T-helper 17 cell (primary cell): ENCODE data around the gene MAGI2. TPM values are rescaled to one million over a fixed set of nuclear protein-coding genes. Genes with fewer than 3 reads are reported as not detected.

Experiments used
- ATAC-seq: fragments of 150-1000 bp; cut with Tn5 transposase; 2 replicates; pipeline ENCODE4 v1.10.0; 2021; ENCODE audit warnings: mild to moderate bottlenecking, moderate library complexity
- DNase-seq, 3 donors: peaks; one replicate each; pipeline versions ENCODE4 v3.0.0 to v3.0.0-alpha.2; 2020 to 2021
- H3K9me3 ChIP-seq: one replicate; pipeline ENCODE4 v1.7.0; 2013; ENCODE audit warnings: low read length, mild to moderate bottlenecking; ENCODE audit not compliant: control insufficient read depth, poor library complexity, severe bottlenecking
- H3K27ac Mint-ChIP-seq: one replicate; pipeline ENCODE4 v1.8.0; 2022; ENCODE audit warnings: mild to moderate bottlenecking, moderate library complexity, mixed read lengths
- H3K27me3 Mint-ChIP-seq: one replicate; pipeline ENCODE4 v1.8.0; 2022; ENCODE audit warnings: mixed read lengths
- H3K36me3 Mint-ChIP-seq: one replicate; pipeline ENCODE4 v1.8.0; 2022; ENCODE audit warnings: low read depth, mixed read lengths
- H3K4me1 Mint-ChIP-seq: one replicate; pipeline ENCODE4 v1.8.0; 2022; ENCODE audit warnings: mild to moderate bottlenecking, mixed read lengths
- H3K4me3 Mint-ChIP-seq: one replicate; pipeline ENCODE4 v1.8.0; 2022; ENCODE audit warnings: mild to moderate bottlenecking, moderate library complexity, mixed read lengths
- total RNA-seq, 4 donors: library from RNA in 2 of 4; stranded (reverse) in 2 of 4; gene quantifications; one replicate each; pipeline ENCODE4 v1.2.3 and lab custom pipeline; 2022 to 2026

The MAGI2 gene
- total RNA-seq, 2 donors from 2014 or later: 0.73 TPM; not detected in 1

GRCh38 chr7:78167860-78168259, 1285.6 kb downstream of the MAGI2 start:
- H3K36me3 Mint-ChIP-seq: no peaks in the 10 kb centered on the region
- no peaks in the 10 kb centered on the region for H3K9me3 ChIP-seq
- H3K4me3 Mint-ChIP-seq: no peak overlapping the region
- ATAC-seq: no peak
- H3K27ac Mint-ChIP-seq: no peak overlapping the region
- no peak for DNase-seq
- H3K4me1 Mint-ChIP-seq: peaks cover 6% of the 10 kb centered on the region
- H3K27me3 Mint-ChIP-seq: peaks cover 21% of the 10 kb centered on the region

GRCh38 chr7:78165854-78166253, 1287.6 kb downstream of the MAGI2 start:
- Mint-ChIP-seq H3K27ac (no peak overlapping the region), H3K4me1 (peaks cover 3% of the 10 kb centered on the region), H3K36me3 (no peaks in the 10 kb centered on the region), H3K4me3 (no peak overlapping the region), H3K27me3 (peaks cover 8% of the 10 kb centered on the region)
- H3K9me3 ChIP-seq: no peaks in the 10 kb centered on the region
- ATAC-seq (no peak), DNase-seq (no peak)

GRCh38 chr7:78165454-78165853, 1288.0 kb downstream of the MAGI2 start:
- no peak overlapping the region for H3K4me3 Mint-ChIP-seq
- no peaks in the 10 kb centered on the region for H3K36me3 Mint-ChIP-seq
- DNase-seq (no peak), ATAC-seq (no peak)
- H3K27ac Mint-ChIP-seq: no peak overlapping the region
- peaks cover 8% of the 10 kb centered on the region for H3K27me3 Mint-ChIP-seq
- peaks cover 3% of the 10 kb centered on the region for H3K4me1 Mint-ChIP-seq
- H3K9me3 ChIP-seq: no peaks in the 10 kb centered on the region

- ATAC-seq (no peak), DNase-seq (no peak)
- Mint-ChIP-seq H3K27ac (no peak overlapping the region), H3K4me1 (peaks cover 3% of the 10 kb centered on the region), H3K4me3 (no peak overlapping the region), H3K36me3 (no peaks in the 10 kb centered on the region), H3K27me3 (peaks cover 15% of the 10 kb centered on the region)
- no peaks in the 10 kb centered on the region for H3K9me3 ChIP-seq
Measured at GRCh38 chr7:78164459-78164858, 1289.0 kb downstream of the MAGI2 start.

- Mint-ChIP-seq H3K27me3 (peaks cover 25% of the 10 kb centered on the region), H3K4me1 (peaks cover 3% of the 10 kb centered on the region), H3K36me3 (no peaks in the 10 kb centered on the region), H3K27ac (no peak overlapping the region), H3K4me3 (no peak overlapping the region)
- DNase-seq (no peak), ATAC-seq (no peak)
- no peaks in the 10 kb centered on the region for H3K9me3 ChIP-seq
Measured at GRCh38 chr7:78161781-78162180, 1291.7 kb downstream of the MAGI2 start.

- H3K4me3 Mint-ChIP-seq: no peak overlapping the region
- ATAC-seq (no peak), DNase-seq (no peak)
- H3K4me1 Mint-ChIP-seq: no peaks in the 10 kb centered on the region
- H3K36me3 Mint-ChIP-seq: no peaks in the 10 kb centered on the region
- no peak overlapping the region for H3K27ac Mint-ChIP-seq
- H3K9me3 ChIP-seq: no peaks in the 10 kb centered on the region
- peaks cover 21% of the 10 kb centered on the region for H3K27me3 Mint-ChIP-seq
Measured at GRCh38 chr7:78159545-78159944, 1293.9 kb downstream of the MAGI2 start.

GRCh38 chr7:78153285-78153684, 1300.2 kb downstream of the MAGI2 start:
- no peak overlapping the region for H3K27ac Mint-ChIP-seq
- H3K36me3 Mint-ChIP-seq: no peaks in the 10 kb centered on the region
- H3K27me3 Mint-ChIP-seq: peaks cover 30% of the 10 kb centered on the region
- ATAC-seq: no peak
- no peak for DNase-seq
- H3K4me3 Mint-ChIP-seq: no peak overlapping the region
- H3K4me1 Mint-ChIP-seq: no peaks in the 10 kb centered on the region
- no peaks in the 10 kb centered on the region for H3K9me3 ChIP-seq

- Mint-ChIP-seq H3K4me1 (no peaks in the 10 kb centered on the region), H3K27ac (no peak overlapping the region), H3K36me3 (no peaks in the 10 kb centered on the region), H3K4me3 (no peak overlapping the region), H3K27me3 (peaks cover 47% of the 10 kb centered on the region)
- H3K9me3 ChIP-seq: no peaks in the 10 kb centered on the region
- DNase-seq (no peak), ATAC-seq (no peak)
Measured at GRCh38 chr7:78151229-78151628, 1302.2 kb downstream of the MAGI2 start.

- Mint-ChIP-seq H3K27ac (no peak overlapping the region), H3K4me1 (no peaks in the 10 kb centered on the region)
- no peaks in the 10 kb centered on the region for H3K9me3 ChIP-seq
Measured at GRCh38 chr7:78149787-78150186, 1303.7 kb downstream of the MAGI2 start.

GRCh38 chr7:78148166-78148894, 1305.1 kb downstream of the MAGI2 start:
- H3K4me3 Mint-ChIP-seq: no peak overlapping the region
- no peak overlapping the region for H3K27ac Mint-ChIP-seq
- H3K27me3 Mint-ChIP-seq: peaks cover 52% of the 10 kb centered on the region
- ATAC-seq: no peak
- H3K36me3 Mint-ChIP-seq: no peaks in the 10 kb centered on the region
- H3K4me1 Mint-ChIP-seq: no peaks in the 10 kb centered on the region
- no peak for DNase-seq
- H3K9me3 ChIP-seq: no peaks in the 10 kb centered on the region

More at GRCh38 chr7:78149787-78150186, 1303.7 kb downstream of the MAGI2 start:
- DNase-seq (no peak), ATAC-seq (no peak)
- Mint-ChIP-seq H3K4me3 (no peak overlapping the region), H3K36me3 (no peaks in the 10 kb centered on the region), H3K27me3 (peaks cover 53% of the 10 kb centered on the region)

GRCh38 chr7:78146546-78146945, 1306.9 kb downstream of the MAGI2 start:
- no peak for DNase-seq
- H3K9me3 ChIP-seq: no peaks in the 10 kb centered on the region
- Mint-ChIP-seq H3K4me3 (no peak overlapping the region), H3K27ac (no peak overlapping the region), H3K36me3 (no peaks in the 10 kb centered on the region), H3K27me3 (peaks cover 51% of the 10 kb centered on the region), H3K4me1 (no peaks in the 10 kb centered on the region)
- no peak for ATAC-seq

- no peaks in the 10 kb centered on the region for H3K4me1 Mint-ChIP-seq
Measured at GRCh38 chr7:78143661-78144060, 1309.8 kb downstream of the MAGI2 start.

GRCh38 chr7:78141522-78142281, 1311.8 kb downstream of the MAGI2 start:
- DNase-seq (no peak), ATAC-seq (no peak)
- no peak overlapping the region for H3K27ac Mint-ChIP-seq
- H3K36me3 Mint-ChIP-seq: no peaks in the 10 kb centered on the region
- H3K27me3 Mint-ChIP-seq: peaks cover 59% of the 10 kb centered on the region
- no peak overlapping the region for H3K4me3 Mint-ChIP-seq
- no peaks in the 10 kb centered on the region for H3K9me3 ChIP-seq
- no peaks in the 10 kb centered on the region for H3K4me1 Mint-ChIP-seq

More at GRCh38 chr7:78143661-78144060, 1309.8 kb downstream of the MAGI2 start:
- no peaks in the 10 kb centered on the region for H3K9me3 ChIP-seq
- no peak for ATAC-seq
- no peak overlapping the region for H3K27ac Mint-ChIP-seq
- H3K27me3 Mint-ChIP-seq: peaks cover 68% of the 10 kb centered on the region
- no peak overlapping the region for H3K4me3 Mint-ChIP-seq
- no peak for DNase-seq
- no peaks in the 10 kb centered on the region for H3K36me3 Mint-ChIP-seq
